Umbilical cord (tissue), 2 donors: ENCODE data around the gene C11orf16. TPM values are rescaled to one million over a fixed set of nuclear protein-coding genes. Genes with fewer than 3 reads are reported as not detected.
"Not testable (repeated sequence)": the region's sequence is repeated elsewhere in the genome, so short reads cannot be mapped to it uniquely, and the experiment has no call there.

Experiments
- DNase-seq: peaks from one replicate; pipeline ENCODE4 v3.0.0-alpha.2; 2015; ENCODE audit warnings: low spot score
- total RNA-seq: library from RNA; depleted of rRNA; stranded (reverse); fragments of >200 nt; gene quantifications from one replicate; pipeline ENCODE4 v1.2.3, GENCODE V29; 2014; ENCODE audit warnings: low replicate concordance; ENCODE audit not compliant: insufficient read depth

C11orf16 gene
- total RNA-seq, 1 donor from 2014 or later, result 1.9 TPM

GRCh38 chr11:8937159-8937558 lies 4.4 kb upstream of the C11orf16 start:
- no peak for DNase-seq

- not testable (repeated sequence) for DNase-seq
Measured at GRCh38 chr11:8935789-8936188, 3.0 kb upstream of the C11orf16 start.

DNA sequence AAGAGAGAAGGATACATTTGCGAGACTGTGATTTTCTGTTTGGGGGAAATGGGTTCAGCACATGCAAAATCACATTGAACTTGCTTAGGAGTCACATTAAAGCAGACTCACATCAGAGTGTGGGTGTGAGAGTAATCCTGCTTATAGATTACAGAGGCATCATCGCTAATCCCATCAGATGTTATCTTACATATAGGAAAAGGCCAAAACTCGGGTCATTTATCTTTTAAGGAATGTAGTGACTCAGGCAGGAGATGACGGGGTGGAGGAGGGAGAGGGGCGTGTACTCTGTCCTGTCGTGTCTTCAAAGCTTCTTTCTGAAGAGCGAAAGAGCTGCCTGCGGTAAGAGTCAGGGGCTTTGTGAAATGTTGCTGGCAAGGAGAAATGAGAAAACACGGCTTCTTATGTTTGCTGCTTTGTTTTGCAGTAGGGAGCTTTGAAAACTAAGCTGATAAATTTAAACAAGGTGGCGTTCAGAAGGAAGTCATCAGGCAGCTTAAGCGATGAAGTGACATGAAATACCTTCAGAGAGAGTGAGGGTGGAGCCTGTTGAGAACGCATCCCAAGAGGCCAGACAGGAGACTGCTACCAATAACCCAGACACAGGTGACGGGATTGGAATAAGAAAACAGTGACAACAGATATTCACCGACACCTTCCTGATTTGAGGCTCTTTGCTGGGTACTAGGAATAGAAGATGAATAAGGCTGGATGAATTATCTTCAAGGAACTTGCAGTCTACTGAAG lies 2.2 kb upstream of the C11orf16 start:
- peak; percentile 92 for DNase-seq

DNA sequence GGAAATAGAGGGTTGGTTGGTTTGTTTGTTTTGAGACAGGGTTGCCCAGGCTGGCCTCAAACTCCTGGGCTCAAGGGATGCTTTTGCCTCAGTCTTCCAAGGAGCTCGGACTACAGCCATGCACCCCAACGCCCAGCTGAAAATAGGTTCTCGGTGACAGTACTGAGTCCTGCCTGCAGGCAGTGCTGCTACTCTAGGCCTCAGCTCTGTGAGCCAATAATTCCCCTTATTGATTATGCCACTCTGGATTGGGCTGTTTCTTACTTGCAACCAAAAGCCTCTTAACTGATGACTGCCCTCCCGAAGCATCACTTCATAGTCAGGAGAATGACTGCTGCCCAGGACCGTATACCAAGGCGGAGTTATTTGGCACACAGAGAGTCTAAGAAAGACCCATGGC lies 1.2 kb upstream of the C11orf16 start:
- DNase-seq, result no peak

DNA sequence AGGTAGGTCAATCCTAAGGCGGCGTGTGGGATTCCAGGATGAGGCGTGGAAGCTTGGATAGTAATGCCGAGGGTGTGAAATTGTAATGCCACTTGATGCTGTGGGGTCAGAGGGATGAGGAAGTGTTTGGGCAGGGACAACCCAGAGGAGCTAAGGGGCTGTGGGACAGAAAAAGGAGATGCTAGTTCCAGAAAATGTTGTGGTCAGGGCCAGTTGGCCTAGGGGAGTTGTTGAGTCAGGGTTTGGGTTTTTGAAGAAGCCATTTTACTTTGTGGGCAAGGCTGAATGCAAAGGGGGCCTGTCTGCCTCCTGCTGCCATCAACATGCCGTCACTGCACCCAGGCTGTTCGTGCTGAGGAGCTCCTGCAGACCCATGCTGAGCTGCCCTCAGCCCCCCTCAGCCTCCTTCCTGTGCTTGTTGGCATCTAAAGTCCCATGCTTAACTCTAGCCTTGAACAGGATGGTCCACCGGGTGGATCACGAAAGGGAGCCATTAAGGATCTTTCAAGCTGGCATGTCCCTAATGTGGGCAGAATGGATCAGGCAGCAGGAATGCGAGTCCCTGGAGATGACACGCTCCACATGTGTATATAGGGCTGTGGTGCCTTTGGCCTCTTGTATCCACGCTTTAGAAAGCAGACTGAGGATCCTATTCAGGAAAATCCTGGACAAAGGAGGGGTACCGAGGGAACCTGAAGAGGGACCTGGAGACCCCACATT lies 2.1 kb downstream of the C11orf16 start:
- DNase-seq, result no peak

- no peak for DNase-seq
Measured at GRCh38 chr11:8928981-8929615, 3.6 kb downstream of the C11orf16 start.

- DNase-seq, result no peak
Measured at GRCh38 chr11:8928205-8928604, 4.5 kb downstream of the C11orf16 start.

- no peak for DNase-seq
Measured at GRCh38 chr11:8927233-8927632, 5.5 kb downstream of the C11orf16 start.

DNA sequence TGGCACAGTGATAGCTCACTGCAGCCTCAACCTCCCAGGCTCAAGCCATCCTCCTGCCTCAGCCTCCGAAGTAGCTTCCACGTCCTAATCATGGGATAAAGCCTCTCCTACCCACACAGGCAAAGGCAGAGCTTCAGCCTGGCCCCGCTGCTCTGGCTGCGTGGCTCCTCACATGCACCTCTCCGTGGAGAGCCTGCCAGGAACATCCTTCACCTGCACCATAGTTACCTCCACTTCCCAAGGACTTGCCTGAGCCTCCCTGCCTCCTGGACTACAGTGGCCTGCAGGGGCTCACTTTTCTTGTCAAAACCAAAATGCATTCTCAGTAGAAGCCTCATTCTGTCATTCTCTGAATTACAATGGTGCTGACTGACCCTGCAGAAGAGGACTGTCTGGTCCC lies 6.5 kb downstream of the C11orf16 start:
- no peak for DNase-seq

DNA sequence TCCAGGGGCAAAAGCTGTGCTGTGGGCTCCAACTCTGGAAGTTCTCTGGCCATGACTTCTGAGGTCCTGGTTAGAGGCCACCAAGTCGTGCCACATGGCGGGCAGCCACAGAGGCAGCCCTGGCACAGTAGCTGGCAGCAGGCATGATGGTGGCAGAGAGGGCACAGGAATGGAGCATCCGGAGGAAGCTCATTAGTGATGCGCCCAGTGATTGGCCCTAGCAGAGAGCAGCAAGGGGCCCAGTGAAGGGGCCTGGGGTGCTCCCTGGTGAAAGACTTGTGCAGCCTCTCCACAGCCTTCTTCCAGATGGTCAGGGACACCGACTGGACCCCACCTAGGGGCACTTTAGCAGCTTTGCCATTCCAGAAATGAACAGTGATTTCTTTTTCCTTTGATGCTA lies 7.0 kb downstream of the C11orf16 start:
- DNase-seq, result no peak

- DNase-seq, result no peak
Measured at GRCh38 chr11:8922691-8923090, 10.1 kb downstream of the C11orf16 start.

GRCh38 chr11:8917157-8917825 lies 15.5 kb downstream of the C11orf16 start:
- peak; percentile 87 for DNase-seq

DNA sequence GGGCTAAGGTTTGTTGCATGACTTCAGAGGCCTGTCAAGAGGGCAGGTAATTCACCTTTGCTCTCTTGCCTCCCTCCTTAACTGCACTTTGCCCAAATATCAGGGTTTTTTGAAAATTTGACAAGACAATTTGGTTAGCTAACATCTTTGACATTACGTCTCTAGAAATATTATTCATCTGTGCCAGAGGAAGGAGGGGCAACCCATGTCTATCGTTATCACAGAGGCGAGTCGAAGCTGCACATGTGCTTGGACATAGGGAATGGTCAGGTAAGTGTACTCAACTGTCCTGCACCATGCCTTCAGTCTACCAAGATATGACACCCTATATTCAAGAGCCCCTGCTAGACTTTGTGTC lies 18.1 kb downstream of the C11orf16 start:
- no peak for DNase-seq

DNA sequence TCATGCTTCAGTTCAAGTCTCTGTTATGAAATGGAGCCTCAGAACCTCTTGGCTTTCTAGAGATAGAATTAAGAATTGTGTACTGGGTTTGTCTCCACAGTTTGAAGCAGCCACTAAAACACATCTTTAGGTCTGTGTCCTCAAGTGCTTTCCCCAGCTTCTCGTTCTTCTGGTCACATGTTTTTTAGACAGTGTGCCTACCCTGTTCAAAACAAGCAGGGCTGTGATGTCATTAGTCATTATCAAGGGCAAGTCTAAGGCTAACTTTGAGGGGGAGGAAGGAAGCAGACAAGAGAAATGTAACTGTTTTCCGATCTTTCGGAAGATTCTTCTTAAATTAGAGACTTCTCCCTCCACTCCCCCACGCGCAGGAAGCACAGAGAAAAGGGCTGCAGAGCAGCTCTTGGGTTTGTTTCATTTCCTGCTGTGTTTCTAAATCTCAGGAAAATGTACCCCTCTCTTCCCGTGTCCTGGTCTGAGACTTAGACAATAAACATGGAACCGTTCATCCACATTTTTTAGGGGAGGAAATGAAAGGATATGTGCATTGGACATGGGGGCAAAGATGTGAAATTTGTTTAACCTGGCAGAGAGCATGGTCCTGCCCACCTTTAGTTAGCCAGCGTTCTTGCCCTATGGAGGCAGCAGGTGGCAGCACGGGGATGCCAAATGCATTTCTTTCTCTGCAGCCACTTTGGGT lies 18.6 kb downstream of the C11orf16 start:
- peak; percentile 45 for DNase-seq

GRCh38 chr11:8911029-8911823 lies 21.5 kb downstream of the C11orf16 start, which contains the start of gene AKIP1:
Gene AKIP1, plus strand, starts transcription at chr11:8911189. Its CDS starts 261 bp downstream, at chr11:8911450.
- DNase-seq, result peak; percentile 99

GRCh38 chr11:8910649-8911026 lies 22.1 kb downstream of the C11orf16 start:
- DNase-seq, result no peak

DNA sequence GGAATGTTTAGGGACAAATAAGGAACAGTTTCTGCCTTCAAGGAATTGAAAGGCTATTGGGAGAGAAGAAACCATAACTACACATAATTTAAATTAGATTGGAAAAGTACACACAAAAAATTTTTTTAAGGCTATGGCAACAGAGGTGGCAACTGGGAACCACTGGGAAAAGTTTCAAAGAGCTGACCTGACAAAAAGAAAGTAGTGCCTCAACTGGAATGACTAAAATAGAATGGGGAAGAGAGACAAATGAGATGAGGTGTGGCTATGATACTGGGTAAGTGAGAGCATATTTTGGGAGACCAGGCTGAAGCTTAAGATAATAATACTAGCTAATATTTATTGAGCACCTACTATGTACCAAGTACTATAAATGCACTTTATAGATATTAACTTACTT lies 24.6 kb downstream of the C11orf16 start:
- DNase-seq, result no peak

DNA sequence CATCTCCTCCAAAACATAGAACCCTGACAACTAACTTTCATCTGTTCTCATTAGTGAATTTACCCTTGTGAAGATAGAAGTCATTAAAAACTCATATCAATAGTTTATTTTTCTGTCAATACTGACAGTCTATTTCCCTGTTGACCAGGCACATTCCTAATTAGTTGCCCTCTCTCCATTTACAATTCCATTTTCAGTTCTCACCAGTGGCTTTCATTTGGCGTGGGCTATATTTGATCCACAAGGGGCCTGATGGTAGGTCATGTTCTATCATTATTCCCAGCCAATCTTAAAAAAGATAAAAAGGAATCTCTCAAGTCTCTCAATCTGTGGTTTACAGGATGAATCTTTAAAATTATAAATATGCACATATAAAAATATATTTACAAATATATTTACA lies 25.6 kb downstream of the C11orf16 start:
- DNase-seq, result no peak

GRCh38 chr11:8905528-8906165 lies 27.1 kb downstream of the C11orf16 start:
- peak; percentile 40 for DNase-seq

DNA sequence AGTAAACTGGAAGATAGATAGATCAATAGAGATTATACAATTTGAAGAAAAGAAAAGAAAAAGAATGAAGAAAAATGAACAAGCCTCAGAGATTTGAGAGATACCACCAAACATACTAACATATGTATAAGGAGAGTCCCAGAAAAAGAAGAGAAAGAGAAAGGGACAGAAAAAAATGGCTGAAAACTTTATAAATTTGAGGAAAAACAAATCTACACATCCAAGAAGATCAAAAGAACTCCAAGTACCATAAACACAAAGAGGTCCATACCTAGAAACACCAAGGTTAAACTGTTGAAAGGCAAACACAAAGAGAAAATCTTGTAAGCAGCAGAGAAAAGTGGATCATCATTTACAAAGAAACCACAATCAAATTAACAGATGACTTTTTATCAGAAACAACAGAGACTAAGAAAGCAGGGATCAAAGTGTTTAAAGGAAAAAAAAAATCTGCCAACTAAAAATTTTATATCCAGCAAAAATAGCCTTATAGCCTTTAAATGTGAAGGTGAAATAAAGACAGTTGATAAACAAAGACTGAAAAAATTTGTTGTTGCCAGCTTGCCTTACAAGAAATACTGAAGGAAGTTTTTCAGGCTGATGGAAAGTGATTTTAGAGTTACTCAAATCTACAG lies 33.5 kb downstream of the C11orf16 start:
- DNase-seq, result no peak
